NCI-H1694 treated with DMSO at 0.1 percent for 48 hours (cell line): Measurements from ENCODE around the gene DYNLT4.
A peak's percentile ranks its signal among the peaks of the same experiment; 100 is the strongest.
"Not testable (repeated sequence)": the region's sequence is repeated elsewhere in the genome, so short reads cannot be mapped to it uniquely, and the experiment has no call there.

ENCODE experiments used
- DNase-seq: peaks from one replicate; lab custom pipeline; 2025; lab: John Stamatoyannopoulos, UW

Gene DYNLT4

DNA sequence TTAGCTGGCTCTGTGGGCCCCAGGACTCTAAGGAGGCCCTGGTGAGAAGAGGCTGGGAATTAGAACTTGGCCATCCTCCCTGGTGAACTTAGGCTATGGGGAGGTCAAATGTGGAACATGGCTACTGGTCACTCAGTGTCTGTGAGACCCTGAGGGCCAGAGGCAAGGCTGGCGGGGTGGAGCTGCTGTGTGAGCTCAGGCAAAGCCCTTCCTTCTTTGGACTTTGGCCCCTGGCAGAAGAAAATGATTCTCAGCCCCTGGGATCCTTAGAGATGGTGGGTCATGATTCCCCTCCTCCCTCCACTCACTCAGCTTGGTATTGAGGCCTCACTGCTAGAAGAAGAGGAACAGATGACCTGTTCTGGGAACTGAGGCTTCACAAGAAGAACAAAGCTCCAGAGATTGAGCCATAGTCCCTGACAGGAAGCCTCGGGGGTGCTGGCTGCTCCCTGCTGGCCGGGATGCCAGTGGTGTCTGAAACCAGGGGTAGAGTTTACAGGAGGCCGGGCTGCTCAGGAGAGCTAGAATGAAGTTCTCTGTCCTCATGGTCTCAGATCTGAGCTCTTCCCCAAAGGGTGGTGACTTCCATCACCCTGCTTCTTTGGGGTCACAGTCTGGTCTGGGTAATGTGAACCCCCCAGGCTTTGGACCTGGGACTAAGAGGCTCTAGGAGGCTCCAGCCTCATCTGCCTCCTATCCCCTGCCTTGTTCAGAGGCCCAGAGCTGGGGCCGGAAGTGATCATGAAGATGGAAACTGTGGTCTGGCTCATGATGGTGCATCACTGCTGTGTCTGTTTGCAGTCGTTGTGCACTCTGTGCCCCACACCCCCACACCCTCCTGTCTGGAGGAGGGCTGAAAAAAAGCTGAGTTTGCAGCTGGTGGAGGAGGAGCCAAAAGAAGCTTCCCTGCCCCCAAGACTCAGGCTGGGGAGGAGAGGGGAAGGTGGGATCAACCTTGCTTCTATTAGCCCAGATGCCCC lies 2.1 kb upstream of the DYNLT4 start:
- no peak for DNase-seq

DNA sequence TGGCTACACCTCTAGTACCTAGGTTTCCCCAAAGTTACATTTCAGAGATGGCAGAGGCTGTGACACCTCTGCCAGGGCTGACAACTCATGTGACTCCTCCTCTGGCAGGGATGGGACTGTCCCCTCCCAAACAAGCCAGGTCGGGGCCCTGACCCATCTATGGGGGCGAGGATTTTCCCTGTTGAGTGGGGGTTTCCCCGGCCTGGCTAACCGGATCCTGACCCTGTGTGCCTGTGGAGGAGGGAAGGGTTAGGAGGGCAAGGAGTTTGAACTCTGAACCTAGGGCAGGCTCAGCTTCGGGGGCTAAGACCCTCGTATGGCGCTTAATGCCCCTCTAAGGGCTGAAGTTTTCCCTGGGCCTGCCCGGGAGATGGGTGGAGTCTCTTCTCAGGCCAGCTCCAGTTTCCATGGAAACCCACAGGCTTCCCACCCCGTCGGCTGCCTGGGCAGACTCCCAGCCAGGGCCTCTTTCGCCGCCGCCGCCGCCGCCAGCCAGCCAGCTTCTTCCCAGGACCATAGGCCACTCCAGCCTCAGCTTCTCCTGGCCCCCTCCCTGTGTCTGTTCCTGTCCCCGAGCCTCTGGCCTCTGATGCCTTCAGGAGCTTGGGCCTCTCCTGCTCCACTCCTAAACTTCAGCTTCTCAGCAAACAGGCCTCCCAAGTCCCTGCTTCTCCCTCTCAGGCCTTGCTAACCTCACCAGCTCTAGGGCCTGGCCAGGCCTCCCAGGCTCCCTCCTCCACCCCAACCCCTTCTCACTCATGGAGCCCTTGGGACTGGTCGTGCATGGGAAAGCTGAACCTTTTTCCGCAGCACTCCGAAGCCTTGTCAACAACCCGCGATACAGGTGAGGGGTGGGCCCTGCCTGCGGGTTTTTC lies 1.1 kb upstream of the DYNLT4 start, which contains the start of gene BTBD19:
Gene BTBD19 (plus strand): TSS at position 461 of the 875 bp plus-strand sequence. CDS start 298 bp downstream, at position 759.
- DNase-seq: no peak

DNA sequence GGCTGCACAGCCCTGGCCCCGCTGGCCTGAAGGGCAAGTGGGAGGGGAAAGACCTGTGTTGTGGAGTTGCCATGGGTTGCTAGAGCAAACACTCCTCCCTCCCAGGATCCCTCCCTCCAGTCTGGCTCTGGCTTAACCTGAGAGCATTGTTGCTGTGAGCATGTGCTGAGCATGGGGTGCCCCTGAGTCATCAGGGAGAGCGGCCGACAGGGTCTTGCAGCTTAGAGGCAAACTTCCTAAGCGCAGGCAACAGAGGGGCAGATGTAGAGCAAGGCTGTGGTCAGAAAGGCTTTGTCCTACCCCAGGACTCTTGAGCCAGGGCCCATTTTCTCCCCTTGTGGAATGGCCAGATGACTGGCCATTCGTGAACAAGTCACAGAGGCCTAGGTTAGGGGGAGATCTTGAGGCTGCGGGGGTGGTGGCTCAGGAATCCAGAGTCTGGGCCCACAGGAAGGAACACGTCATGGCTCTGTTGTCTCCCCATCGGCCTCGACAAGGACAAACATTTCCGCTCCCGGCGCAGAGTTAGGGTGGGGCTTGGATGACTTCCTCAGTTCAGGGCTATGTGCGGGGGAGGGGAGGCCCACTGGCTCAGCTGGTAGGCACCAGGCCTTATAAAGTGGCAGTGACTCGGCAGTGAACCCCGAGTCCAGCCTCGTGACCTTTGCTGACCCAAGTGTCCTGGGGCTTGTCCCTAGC lies 362 bp upstream of the DYNLT4 start:
- no peak for DNase-seq

DNA sequence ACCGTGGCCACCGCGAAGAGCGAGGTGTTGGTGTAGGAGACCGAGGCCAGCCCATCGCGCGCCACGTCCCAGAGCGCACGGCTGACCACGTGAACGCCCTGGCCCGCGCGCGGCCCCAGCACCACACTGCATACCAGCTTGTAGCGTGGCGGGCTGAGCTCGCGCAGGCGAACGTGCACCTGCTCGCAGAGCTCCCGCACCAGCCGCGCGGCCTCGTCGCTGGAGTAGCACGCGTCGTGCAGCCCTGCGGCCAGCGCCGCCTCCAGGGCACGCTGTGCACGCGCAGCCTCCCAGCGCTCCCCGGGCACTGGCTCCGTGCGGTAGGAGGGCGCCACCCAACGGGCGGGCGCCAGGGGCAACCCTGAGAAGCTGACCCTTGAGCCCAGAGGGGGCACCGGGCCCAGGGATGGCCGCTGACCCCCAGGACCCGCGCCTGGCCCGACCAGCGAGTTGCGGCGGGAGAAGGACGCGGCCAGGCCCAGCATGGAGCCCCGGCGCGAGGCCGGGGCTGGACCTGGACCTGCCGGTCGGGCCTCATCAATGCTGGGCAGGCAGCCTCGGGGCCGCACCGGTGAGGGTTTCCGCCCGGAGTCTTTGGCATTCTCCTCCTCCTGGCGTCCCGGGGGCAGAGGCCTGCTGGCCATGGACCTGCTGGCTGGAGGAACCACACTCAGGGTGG lies 987 bp downstream of the DYNLT4 start:
- no peak for DNase-seq

DNA sequence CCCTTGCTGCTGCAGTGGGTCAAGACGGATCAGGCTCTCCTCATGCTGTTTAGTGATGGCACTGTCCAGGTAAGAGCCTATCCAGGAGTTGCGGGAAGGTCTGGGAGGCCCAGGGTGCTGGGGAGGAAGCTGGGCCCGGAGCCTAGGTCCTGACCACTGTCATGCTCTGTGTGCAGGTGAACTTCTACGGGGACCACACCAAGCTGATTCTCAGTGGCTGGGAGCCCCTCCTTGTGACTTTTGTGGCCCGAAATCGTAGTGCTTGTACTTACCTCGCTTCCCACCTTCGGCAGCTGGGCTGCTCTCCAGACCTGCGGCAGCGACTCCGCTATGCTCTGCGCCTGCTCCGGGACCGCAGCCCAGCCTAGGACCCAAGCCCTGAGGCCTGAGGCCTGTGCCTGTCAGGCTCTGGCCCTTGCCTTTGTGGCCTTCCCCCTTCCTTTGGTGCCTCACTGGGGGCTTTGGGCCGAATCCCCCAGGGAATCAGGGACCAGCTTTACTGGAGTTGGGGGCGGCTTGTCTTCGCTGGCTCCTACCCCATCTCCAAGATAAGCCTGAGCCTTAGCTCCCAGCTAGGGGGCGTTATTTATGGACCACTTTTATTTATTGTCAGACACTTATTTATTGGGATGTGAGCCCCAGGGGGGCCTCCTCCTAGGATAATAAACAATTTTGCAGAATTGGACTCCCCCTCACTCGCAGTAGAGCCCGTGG lies 1.7 kb downstream of the DYNLT4 start:
- no peak for DNase-seq

DNA sequence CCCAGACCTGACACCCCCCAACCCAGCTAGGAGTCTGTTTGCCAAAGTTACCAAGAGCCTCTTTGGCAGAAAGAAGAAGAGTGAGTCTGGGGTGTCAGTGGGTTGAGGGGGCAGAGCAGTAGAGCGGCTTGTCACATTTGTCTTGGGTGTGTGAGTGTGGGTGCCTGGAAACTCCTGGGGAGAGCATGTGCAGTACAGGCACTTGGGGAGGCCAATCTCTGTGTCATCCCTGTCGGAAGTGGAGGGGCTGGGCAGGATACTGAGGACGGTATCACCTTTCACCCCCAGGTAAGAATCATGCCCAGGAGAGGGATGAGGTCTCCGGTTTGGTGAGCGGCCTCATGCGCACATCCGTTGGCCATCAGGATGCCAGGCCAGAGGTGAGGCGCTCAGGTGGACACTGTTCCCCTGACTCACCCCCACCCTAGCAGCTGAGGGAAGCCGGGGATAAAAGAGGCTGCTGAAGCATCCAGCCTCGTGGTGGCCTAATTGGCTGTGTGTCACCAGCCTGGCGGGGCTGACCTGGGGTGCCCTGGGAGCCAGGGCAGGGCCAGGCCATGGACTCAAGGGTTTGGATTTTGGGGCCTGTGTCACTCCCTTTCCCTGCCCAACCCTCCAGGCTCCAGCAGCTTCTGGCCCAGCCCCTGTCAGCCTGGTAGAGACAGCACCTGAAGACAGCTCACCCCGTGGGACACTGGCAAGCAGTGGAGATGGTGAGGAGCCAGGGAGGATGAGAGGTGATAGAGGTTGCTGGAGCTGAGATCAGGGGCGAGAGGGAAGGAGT lies 3.6 kb downstream of the DYNLT4 start:
- DNase-seq: no peak

DNA sequence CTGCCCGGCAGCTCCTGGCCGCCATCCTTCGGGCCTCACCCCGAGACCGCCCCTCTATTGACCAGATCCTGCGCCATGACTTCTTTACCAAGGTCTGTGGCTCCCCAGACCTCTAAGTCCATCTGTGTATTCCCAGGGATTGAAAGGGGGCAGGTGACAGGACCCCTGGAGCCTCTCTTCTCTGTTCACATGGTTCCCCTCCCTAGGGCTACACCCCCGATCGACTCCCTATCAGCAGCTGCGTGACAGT lies 4.2 kb downstream of the DYNLT4 start:
- no peak for DNase-seq

DNA sequence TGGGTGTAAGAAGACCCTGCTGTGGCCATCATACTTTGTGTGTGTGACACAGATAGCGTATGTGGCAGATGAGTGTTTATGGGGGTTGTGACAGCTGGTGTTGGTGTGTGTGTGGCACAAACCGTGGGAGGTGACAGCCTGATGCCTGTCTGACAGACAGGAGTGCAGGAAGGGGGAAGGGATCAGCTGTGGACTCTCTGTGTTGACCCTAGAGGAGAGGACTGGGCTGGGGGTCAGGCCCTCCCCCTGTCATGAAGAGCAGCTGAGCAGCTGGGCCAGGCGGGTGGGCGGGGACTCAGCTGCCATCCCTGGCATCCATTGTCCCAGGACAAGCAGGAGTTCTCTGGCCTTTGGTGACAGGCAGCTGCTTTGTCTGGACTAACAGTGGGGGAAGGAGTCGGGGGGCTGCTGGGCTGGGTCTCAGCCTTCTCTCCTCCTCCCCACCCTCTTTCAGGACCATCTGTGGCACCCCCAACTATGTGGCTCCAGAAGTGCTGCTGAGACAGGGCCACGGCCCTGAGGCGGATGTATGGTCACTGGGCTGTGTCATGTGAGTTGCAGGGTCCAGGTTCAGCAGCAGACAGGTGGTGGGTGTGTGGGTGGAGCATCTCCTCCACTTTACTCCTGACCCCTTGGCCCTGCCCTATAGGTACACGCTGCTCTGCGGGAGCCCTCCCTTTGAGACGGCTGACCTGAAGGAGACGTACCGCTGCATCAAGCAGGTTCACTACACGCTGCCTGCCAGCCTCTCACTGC lies 4.7 kb downstream of the DYNLT4 start:
- DNase-seq: no peak

DNA sequence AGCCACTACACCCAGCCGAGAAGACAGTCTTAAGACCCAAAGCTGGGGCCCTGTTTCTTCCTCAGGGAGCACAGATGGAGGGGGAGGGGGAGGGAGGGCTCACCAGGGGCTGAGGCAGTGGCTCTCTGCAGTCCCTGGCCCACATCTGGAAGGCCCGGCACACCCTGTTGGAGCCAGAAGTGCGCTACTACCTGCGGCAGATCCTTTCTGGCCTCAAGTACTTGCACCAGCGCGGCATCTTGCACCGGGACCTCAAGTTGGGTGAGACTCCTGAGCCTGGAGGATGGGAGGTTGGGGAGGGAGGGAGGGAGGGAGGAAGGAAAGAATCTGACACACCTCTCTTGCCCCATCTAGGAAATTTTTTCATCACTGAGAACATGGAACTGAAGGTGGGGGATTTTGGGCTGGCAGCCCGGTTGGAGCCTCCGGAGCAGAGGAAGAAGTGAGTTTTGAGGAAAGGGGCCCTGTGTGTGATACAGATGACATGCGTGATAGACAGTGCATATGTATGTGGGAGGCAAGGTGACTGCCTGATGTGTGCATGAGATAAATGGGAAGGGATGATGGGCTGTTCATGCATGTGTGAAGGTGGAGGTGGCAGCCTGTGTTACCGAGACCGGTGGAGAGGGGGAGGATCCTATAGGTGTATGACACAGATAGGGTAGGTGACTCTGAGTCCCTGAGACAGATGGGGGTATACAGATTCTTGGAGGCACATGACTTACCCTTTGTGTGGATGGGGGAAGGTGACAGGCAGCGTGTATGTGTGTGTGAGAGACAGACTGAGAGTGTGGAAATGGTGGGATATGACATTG lies 5.5 kb downstream of the DYNLT4 start:
- peak; percentile 47 for DNase-seq

DNA sequence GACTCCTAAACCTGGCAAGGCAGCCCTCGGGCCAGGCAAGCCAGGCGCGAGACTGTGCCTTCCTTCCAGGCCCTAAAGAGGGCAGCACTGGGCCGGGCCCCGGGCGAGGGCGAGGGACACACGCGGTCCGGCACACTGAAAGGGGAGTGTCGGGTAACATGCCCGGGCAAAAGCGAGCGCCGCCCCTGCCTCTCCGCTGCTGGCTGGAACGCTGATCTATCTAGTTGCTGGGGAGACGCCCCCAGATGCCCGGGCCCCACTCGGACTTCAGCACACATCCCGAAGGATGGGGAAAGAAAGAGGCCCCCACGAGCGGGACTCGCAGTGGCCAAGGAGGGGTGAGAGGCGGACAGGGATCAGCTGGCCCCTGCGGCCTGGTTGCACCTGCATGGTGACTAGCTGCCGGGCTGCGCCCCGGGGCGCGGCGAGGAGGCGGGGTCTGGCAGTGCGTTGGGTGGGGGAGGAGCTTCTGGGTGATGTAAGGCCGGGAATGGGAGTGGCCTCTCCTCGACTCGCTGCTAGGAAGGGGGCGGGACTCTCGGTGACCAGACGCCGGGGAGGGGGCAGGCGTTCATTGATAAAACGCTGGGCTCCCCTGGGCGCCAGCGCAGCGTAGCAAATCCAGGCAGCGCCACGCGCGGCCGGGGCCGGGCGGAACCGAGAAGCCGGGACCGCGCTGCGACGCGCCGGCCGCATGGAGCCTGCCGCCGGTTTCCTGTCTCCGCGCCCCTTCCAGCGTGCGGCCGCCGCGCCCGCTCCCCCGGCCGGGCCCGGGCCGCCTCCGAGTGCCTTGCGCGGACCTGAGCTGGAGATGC lies 7.2 kb downstream of the DYNLT4 start, which contains the start of gene PLK3:
Gene PLK3 (plus strand): TSS at position 608 of the 815 bp plus-strand sequence. CDS start 87 bp downstream, at position 695.
- peak; percentile 97 for DNase-seq

DNA sequence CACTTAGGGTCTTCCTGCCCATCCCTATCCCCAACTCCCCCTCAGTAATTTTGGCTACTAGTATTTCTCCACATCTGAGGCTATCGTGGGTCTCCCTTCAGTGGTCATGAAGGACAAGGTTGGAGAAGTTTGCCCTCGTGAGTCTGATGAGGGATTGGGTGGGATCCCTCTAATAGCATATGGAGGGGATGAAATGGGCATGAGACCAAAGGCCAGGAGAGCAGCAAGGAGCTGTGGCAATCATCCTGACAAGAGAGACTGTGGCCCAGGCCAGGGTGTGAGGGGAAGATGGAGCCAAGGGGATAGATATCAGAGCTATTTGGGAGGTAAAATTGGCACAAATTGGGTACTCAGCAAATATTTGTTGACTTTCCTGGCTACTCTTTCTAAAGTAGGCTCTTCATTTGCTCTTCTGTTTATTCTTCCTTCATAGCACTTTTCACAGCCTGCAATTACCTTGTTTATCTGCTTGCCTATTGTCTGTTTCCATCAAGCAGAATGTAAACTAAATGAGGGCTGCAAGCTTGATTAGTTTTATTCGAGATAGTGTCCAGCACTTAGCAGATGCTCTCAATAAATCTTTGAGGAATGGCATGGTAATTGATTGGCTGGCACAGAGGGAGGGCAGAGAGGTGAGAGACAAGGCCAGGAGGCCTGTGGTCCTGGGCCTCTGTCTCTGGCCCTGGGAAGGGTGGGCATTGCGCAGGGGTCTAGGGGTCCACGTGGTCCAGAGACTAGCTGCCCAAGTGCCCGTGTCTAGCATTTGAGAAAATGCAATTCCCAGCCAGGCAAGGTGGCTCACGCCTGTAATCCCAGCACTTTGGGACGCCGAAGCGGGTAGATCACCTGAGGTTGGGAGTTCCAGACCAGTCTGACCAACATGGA lies 8.4 kb downstream of the DYNLT4 start:
- DNase-seq: no peak

DNA sequence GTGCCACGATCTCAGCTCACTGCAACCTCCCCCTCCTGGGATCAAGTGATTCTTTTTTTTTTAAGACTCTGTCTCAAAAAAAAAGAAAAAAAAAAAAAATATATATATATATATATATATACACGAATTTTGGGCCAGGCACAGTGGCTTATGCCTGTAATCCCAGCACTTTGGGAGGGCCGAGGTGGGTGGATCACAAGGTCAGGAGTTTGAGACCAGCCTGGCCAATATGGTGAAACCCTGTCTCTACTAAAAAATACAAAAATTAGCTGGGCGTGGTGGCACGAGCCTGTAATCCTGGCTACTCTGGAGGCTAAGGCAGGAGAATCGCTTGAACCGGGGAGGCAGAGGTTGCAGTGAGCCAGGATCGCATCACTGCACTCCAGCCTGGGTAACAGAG lies 9.3 kb downstream of the DYNLT4 start:
- DNase-seq: not testable (repeated sequence)

DNA sequence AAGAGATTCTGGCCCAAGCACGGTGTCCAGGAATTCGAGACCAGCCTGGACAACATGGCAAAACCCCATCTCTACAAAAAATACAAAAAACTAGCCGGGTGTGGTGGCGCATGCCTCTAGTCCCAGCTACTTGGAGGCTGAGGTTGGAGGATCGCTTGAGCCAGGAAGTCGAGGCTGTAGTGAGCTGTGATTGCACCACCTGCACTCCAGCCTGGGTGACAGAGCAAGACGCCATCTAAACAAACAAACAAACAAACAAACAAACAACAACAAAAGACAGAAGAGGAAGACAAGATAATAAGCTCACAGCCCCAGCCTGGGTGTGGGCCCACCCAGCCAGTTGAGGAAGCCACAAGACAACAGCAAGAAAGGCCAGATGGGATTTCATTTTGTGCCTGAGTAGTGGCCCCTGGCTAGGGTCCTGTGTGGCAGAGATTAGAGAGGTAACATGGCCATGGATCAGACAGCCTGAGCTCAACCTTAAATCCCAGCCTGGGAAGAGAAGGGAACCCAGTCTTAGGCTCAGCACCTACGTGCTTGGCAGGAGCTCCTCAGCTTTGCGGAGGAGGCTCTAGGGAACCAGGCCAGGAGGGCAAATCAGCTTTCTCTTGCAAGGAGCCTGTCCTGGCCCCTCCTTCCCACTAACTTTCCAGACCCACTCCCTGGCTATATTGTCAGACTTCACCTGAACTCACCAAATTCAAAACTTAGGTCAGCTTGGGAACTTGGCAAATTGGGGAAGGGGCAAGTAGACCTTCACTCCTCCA lies 14.2 kb downstream of the DYNLT4 start:
- no peak for DNase-seq

DNA sequence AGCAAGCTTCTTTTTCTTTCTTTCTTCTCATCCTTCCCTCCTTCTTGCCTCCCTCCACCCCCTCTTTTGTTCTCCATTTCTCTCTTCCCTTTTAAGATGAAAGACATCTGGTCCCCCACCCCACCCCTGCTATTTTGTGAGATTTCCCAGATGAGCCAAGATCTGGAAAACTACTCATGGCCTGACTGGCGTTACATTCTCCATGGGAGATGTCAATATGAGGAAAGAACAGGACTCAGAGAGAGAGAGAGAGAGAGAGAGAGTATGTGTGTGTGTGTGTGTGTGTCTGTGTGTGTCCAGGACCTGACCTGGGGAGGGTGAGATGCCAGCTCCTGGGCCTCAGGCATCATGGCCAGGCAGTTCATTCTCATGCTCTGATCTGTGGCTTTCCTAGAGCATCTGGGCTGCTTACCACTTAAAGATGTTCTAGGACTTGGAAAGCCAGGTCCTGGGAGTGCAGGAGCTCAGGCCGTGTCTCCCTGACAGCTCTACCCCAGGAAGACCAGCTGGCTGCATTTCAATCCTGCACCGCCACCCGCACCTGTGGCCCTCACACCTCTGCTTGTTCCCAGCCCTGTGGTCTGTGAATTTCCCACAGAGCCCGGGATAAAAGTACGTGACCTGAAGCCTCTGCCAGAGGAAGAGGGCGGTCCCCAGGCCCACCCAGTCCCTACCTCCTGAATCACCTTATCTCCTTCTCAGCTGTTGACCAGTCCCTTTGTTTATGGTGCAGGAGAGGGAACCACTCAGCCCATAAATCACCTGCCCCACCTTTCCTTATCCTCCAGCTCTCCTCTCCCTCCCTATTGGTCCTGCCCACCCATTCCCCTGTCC lies 16.0 kb downstream of the DYNLT4 start:
- no peak for DNase-seq
